HG02798 (cell line): Measurements from ENCODE around the gene PRDM2.

Experiments used
- ATAC-seq: cut with Tn5 transposase; IDR thresholded peaks from one replicate; pipeline ENCODE4 v1.9.1; 2021; ENCODE audit warnings: mild to moderate bottlenecking; ENCODE audit not compliant: unreplicated experiment, poor library complexity

The PRDM2 gene

GRCh38 chr1:13830170-13830569 lies 130.2 kb downstream of the PRDM2 start:
- no peak for ATAC-seq

GRCh38 chr1:13830616-13831280 lies 130.8 kb downstream of the PRDM2 start:
- ATAC-seq = no peak

- no peak for ATAC-seq
Measured at GRCh38 chr1:13832100-13832499, 132.1 kb downstream of the PRDM2 start.

- no peak for ATAC-seq
Measured at GRCh38 chr1:13832536-13832935, 132.5 kb downstream of the PRDM2 start.

- ATAC-seq = no peak
Measured at GRCh38 chr1:13836136-13836535, 136.1 kb downstream of the PRDM2 start.

- ATAC-seq = no peak
Measured at GRCh38 chr1:13836631-13837030, 136.6 kb downstream of the PRDM2 start.

- no peak for ATAC-seq
Measured at GRCh38 chr1:13838236-13838635, 138.2 kb downstream of the PRDM2 start.

- ATAC-seq = no peak
Measured at GRCh38 chr1:13842497-13842896, 142.5 kb downstream of the PRDM2 start.

- ATAC-seq = no peak
Measured at GRCh38 chr1:13851726-13852125, 151.7 kb downstream of the PRDM2 start.

GRCh38 chr1:13855554-13855953 lies 155.6 kb downstream of the PRDM2 start:
- no peak for ATAC-seq

- no peak for ATAC-seq
Measured at GRCh38 chr1:13860031-13860430, 160.0 kb downstream of the PRDM2 start.

GRCh38 chr1:13864760-13865159 lies 164.8 kb downstream of the PRDM2 start:
- ATAC-seq = no peak

- ATAC-seq = no peak
Measured at GRCh38 chr1:13865851-13866250, 165.9 kb downstream of the PRDM2 start.

GRCh38 chr1:13867603-13868002 lies 167.6 kb downstream of the PRDM2 start:
- no peak for ATAC-seq

GRCh38 chr1:13869172-13869797 lies 169.3 kb downstream of the PRDM2 start:
- no peak for ATAC-seq

GRCh38 chr1:13871413-13871812 lies 171.4 kb downstream of the PRDM2 start:
- no peak for ATAC-seq

GRCh38 chr1:13871886-13872285 lies 171.9 kb downstream of the PRDM2 start:
- ATAC-seq = no peak

- ATAC-seq = no peak
Measured at GRCh38 chr1:13873032-13873431, 173.0 kb downstream of the PRDM2 start.
